Adipose tissue (tissue), 3 donors: ENCODE measurements around the gene MKS1. TPM values are rescaled to one million over a fixed set of nuclear protein-coding genes. Genes with fewer than 3 reads are reported as not detected.

Experiments used
- H3K27ac ChIP-seq: one replicate; pipeline ENCODE4 v1.5.1; 2013; ENCODE audit warnings: low read depth, low read length
- WGBS, 3 donors: extraction: QIAGEN DNeasy Blood & Tissue Kit; methylation state at CpG; one replicate each; pipeline ENCODE4 v1.1.7; 2013; 5-methylcytosine and 5-hydroxymethylcytosine counted together
- polyA plus RNA-seq, 3 donors: library from polyadenylated mRNA; stranded (reverse); fragments of 200-250 nt; gene quantifications; one replicate each; pipeline ENCODE4 v1.2.3, GENCODE V29; 2013
- donor health status: healthy with polysubstance abuse.
- donor health status: Bipolar disorder and iron deficiency.
- donor health status: healthy.

MKS1 gene
- polyA plus RNA-seq, 3 donors: 7.0 to 8.9 (median 8.2) TPM

GRCh38 chr17:58246104-58246740 lies 27.2 kb upstream of the MKS1 start:
- WGBS, 3 donors: 81 to 83% (median 83%) methylated on average over 13 of the region's 13 CpGs
- no peak overlapping the region for H3K27ac ChIP-seq

DNA sequence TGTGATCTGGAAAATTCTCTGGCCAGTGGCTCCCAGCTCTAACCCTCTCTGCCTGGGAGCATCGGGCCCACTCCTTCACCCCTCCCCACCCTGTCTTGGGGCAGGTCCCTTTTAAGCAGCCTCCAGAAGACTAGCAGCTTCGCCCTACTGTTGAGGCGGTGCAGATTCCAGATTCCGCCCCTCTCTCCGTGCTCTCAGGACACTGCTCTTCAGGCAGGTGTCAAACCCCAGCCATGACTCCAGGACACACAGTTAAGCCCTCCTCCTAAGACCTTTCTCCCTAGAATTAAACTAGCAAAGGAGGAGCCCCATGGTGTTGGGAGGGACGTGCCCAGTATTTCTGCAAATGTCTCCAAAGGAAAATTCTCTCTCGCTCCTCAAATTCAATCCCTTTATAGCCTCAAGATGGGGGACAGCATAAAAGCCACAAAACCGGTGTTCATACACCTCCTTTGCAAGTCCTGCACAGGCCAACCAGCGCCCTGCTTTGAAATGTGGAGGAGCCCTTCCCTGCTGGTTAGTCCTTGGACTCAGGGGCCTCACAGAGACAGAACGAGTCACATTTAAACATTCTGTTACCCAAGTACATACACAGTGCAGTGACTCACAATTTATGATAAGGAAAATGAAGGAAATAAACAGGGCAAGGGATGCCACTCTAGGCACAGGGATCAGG lies 26.5 kb upstream of the MKS1 start:
- 59 to 68% (median 65%) methylated on average over 10 of the region's 10 CpGs for WGBS, 3 donors
- H3K27ac ChIP-seq: no peak overlapping the region

DNA sequence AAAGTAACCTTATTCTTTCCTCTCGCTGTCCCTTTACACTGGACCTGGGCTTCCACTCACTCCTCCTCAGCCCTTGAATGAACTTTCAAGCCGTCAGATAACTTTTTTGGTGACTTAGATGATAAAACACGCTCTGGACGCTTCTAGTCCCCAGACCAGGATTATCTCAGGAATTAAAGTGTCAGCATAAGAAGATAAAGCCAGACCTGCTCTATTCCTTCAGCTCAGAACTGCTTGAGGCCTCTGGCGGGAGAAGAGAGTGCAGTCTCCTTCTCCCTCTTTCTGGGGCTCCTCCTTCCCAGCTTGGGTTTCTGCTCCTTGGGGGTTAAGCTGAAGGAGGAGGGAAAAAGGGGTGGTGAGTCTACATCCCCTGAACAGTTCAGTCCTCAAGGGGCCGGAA lies 25.9 kb upstream of the MKS1 start:
- WGBS, 3 donors: 58 to 66% (median 66%) methylated on average over 6 of the region's 6 CpGs
- H3K27ac ChIP-seq: no peak overlapping the region

- 9 to 19% (median 15%) methylated on average over 4 of the region's 4 CpGs for WGBS, 3 donors
Measured at GRCh38 chr17:58242171-58242784, 23.2 kb upstream of the MKS1 start.

GRCh38 chr17:58239987-58240386 lies 20.9 kb upstream of the MKS1 start:
- 60 to 70% (median 68%) methylated on average over 1 of the region's 1 CpG for WGBS, 3 donors
- H3K27ac ChIP-seq: no peak overlapping the region

More at GRCh38 chr17:58242171-58242784, 23.2 kb upstream of the MKS1 start:
- no peak overlapping the region for H3K27ac ChIP-seq

- H3K27ac ChIP-seq: no peak within 1 kb of the TSS
- 58 to 63% (median 61%) methylated on average over 5 of the region's 5 CpGs for WGBS, 3 donors
Measured at GRCh38 chr17:58238147-58238634, 19.1 kb upstream of the MKS1 start, which contains the start of gene LPO. LPO (plus strand) TSS chr17:58238584; CDS start chr17:58242980, 4,396 bp downstream.

GRCh38 chr17:58236394-58236793 lies 17.3 kb upstream of the MKS1 start:
- 63 to 85% (median 78%) methylated on average over 2 of the region's 2 CpGs for WGBS, 3 donors

GRCh38 chr17:58235821-58236220 lies 16.8 kb upstream of the MKS1 start:
- H3K27ac ChIP-seq: no peak overlapping the region
- 69 to 88% (median 71%) methylated on average over 1 of the region's 1 CpG for WGBS, 3 donors

More at GRCh38 chr17:58236394-58236793, 17.3 kb upstream of the MKS1 start:
- no peak overlapping the region for H3K27ac ChIP-seq

GRCh38 chr17:58234512-58234911 lies 15.5 kb upstream of the MKS1 start:
- 73 to 86% (median 77%) methylated on average over 3 of the region's 3 CpGs for WGBS, 3 donors
- no peak overlapping the region for H3K27ac ChIP-seq

DNA sequence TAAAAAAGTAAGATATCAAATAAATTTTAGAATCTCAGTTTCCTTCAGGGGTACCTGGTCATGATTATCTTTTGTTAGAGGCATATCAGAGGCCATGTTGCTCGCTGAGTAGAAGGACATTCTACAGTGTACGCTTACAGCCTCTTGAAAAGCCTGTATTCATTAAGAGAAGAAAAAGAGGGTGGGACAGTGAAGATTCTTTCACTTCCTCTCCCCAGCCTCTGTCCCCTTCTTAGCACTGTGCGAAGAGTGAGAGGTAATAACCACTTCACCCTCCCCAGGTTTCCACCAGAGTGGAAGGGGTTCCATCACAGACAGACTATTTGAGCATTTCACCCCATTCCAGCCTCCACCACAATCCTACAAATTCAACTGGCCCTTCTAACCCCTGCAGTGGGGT lies 14.5 kb upstream of the MKS1 start:
- 79 to 83% (median 83%) methylated on average over 3 of the region's 3 CpGs for WGBS, 3 donors
- no peak overlapping the region for H3K27ac ChIP-seq

DNA sequence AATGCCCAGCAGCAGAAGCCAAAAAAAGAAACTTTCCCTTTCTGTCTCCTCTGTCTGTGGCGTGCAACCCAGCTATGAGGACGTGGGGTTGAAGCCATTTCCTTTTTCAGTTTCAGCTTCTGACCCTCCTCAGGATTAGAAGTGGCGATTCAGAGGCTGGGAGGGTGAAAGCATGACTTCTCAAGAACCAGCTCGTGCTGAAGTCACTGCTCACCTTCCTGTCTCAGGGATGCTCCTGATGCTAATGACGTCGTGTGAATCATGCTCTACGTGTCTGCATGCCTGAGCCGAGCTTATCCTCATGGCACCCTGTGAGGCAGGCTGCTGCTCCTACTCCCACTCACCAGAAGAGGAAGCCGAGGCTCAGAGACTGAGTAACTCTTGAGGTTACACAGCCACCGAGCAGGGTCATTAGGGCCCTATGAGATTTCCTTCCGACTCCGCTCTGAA lies 13.7 kb upstream of the MKS1 start:
- WGBS, 3 donors: 40 to 50% (median 41%) methylated on average over 12 of the region's 12 CpGs

GRCh38 chr17:58231641-58232040 lies 12.6 kb upstream of the MKS1 start:
- 26 to 70% (median 35%) methylated on average over 2 of the region's 2 CpGs for WGBS, 3 donors
- H3K27ac ChIP-seq: no peak overlapping the region

More for the DNA sequence above, 13.7 kb upstream of the MKS1 start:
- no peak overlapping the region for H3K27ac ChIP-seq

- no peak overlapping the region for H3K27ac ChIP-seq
- WGBS, 3 donors: 94 to 96% (median 94%) methylated on average over 4 of the region's 4 CpGs
Measured at GRCh38 chr17:58229881-58230280, 10.8 kb upstream of the MKS1 start.

DNA sequence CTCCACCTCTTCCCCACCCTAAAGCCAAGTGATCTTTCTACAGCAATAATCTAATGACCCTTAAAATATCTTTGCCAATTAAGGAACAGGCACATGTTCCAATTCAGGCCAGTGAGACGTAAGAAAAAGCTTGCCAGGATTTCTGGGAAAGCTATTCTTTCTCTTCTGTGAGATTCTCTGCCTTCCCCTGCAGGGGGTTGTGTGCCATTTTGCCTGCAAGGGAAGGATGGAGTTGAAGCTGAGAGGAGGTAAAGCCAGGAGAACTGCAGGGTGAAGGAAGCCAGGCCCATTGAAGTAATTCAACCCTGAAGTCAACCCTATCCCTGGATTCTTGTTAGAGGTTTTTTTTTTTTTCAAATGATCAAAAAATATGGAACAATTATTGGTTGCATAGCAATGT lies 10.3 kb upstream of the MKS1 start:
- 52 to 68% (median 60%) methylated on average over 1 of the region's 1 CpG for WGBS, 3 donors
- no peak overlapping the region for H3K27ac ChIP-seq

GRCh38 chr17:58228679-58229078 lies 9.6 kb upstream of the MKS1 start:
- no peak overlapping the region for H3K27ac ChIP-seq
- 20 to 53% (median 45%) methylated on average over 3 of the region's 3 CpGs for WGBS, 3 donors

GRCh38 chr17:58227733-58228132 lies 8.7 kb upstream of the MKS1 start:
- no peak overlapping the region for H3K27ac ChIP-seq
- WGBS, 3 donors: 71 to 85% (median 74%) methylated on average over 3 of the region's 3 CpGs

DNA sequence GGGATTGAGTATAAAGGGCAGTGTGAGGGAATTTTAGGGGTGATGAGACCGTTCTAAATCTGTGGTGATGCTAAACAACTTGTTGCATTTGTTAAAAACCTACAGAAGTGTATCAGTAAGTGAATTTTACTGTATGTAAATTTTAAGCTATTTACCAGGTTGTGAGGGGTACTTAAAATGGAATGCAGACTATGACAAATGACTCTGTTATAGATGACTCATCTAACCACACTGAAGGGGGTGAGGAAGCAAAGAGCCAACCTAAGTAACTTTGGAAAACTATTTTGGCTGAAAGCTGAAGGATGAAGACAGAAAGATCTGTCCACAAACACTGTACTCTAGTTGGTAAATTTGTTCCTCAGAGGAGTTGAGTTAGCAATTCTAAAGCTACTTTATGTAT lies 5.3 kb upstream of the MKS1 start:
- 43 to 50% (median 44%) methylated on average over 1 of the region's 1 CpG for WGBS, 3 donors
- H3K27ac ChIP-seq: no peak overlapping the region

GRCh38 chr17:58219789-58220183 lies 731 bp upstream of the MKS1 start:
- WGBS, 3 donors: 40 to 64% (median 54%) methylated on average over 7 of the region's 7 CpGs

DNA sequence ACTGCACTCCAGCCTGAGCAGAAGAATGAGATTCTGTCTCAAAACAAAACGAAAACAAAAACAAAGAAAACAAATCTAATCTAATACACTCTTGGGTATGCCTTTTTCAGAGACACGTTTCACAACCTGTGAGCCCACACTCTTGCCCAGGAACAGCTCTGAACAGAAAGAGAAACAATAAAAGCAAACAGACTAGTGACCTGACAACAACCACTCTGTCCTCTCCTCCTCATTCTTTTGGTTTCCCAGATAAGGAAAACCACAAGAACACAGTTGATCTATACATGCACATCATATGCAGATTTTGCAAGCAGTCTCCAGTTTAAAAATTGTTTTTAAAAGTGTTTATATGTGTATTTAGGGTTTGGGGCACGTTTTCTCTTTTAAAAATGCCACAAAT lies 1.3 kb downstream of the MKS1 start:
- H3K27ac ChIP-seq: no peak overlapping the region
- 88% methylated on average over 3 of the region's 3 CpGs for WGBS, 3 donors

More at GRCh38 chr17:58219789-58220183, 731 bp upstream of the MKS1 start:
- H3K27ac ChIP-seq: no peak overlapping the region
